Osteocyte (in vitro differentiated cells): ENCODE measurements around the gene TMEM120B. TPM values are rescaled to one million over a fixed set of nuclear protein-coding genes. Genes with fewer than 3 reads are reported as not detected.
"Not testable (repeated sequence)": the region's sequence is repeated elsewhere in the genome, so short reads cannot be mapped to it uniquely, and the experiment has no call there.

Experiments used
- DNase-seq: peaks from one replicate; pipeline ENCODE4 v3.0.0; 2021; ENCODE audit warnings: mixed read lengths; ENCODE audit not compliant: unreplicated experiment; ENCODE audit errors: extremely low spot score
- H3K27ac Mint-ChIP-seq: one replicate; pipeline ENCODE4 v1.8.0; 2021; ENCODE audit warnings: mild to moderate bottlenecking, mixed read lengths; ENCODE audit not compliant: unreplicated experiment
- H3K27me3 Mint-ChIP-seq: one replicate; pipeline ENCODE4 v1.8.0; 2021; ENCODE audit warnings: mixed read lengths; ENCODE audit not compliant: unreplicated experiment
- H3K36me3 Mint-ChIP-seq: one replicate; pipeline ENCODE4 v1.8.0; 2021; ENCODE audit warnings: mixed read lengths; ENCODE audit not compliant: unreplicated experiment
- H3K4me1 Mint-ChIP-seq: one replicate; pipeline ENCODE4 v1.8.0; 2021; ENCODE audit warnings: mixed read lengths; ENCODE audit not compliant: unreplicated experiment
- H3K4me3 Mint-ChIP-seq: one replicate; pipeline ENCODE4 v1.8.0; 2021; ENCODE audit warnings: mild to moderate bottlenecking, moderate library complexity, mixed read lengths; ENCODE audit not compliant: unreplicated experiment
- H3K9me3 Mint-ChIP-seq: one replicate; pipeline ENCODE4 v1.8.0; 2021; ENCODE audit warnings: mixed read lengths; ENCODE audit not compliant: unreplicated experiment
- total RNA-seq: library from RNA; stranded (reverse); gene quantifications from 2 replicates; pipeline ENCODE4 v1.2.1, GENCODE V29; 2021
- TF ChIP-seq, protein P1 (sequence below): fragments of 200-600 bp; sonication (generic); IDR thresholded peaks from 2 replicates; pipeline ENCODE4 v1.5.0; 2021; ENCODE audit warnings: antibody characterized with exemption, mild to moderate bottlenecking, moderate library complexity

Gene TMEM120B
- total RNA-seq, 1 donor from 2014 or later, result 13.2 TPM

DNA sequence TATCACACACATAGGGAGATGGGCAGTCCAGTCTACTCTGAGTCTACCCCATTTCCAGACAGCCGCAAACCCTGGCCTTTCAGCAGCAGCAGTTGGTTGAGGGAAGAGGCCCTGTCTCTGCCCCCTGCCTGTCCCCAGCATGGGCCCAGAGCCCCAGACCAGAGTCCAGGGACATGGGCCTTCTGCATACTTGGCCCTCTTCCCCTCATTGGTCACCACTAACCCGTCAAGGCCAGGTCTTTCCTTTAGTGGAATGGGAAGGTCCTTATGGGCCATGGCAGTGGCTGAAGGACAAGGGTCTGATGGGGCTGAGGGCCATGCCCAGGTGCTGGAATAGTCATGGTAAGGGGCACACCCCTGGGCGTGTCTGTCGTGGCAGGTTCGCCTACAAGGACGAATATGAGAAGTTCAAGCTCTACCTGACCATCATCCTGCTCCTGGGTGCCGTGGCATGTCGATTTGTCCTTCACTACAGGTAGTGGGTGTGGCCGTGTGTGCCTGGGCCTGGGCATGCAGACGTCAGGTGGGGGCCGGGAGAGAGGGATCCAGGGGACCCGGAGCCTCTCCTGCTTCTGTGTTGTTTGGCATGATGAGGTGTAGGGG is 39.3 kb downstream of the TMEM120B start:
- H3K4me3 Mint-ChIP-seq, result no peak overlapping the region
- no peaks in the 10 kb centered on the region for H3K27me3 Mint-ChIP-seq
- TF ChIP-seq, protein P1, sequence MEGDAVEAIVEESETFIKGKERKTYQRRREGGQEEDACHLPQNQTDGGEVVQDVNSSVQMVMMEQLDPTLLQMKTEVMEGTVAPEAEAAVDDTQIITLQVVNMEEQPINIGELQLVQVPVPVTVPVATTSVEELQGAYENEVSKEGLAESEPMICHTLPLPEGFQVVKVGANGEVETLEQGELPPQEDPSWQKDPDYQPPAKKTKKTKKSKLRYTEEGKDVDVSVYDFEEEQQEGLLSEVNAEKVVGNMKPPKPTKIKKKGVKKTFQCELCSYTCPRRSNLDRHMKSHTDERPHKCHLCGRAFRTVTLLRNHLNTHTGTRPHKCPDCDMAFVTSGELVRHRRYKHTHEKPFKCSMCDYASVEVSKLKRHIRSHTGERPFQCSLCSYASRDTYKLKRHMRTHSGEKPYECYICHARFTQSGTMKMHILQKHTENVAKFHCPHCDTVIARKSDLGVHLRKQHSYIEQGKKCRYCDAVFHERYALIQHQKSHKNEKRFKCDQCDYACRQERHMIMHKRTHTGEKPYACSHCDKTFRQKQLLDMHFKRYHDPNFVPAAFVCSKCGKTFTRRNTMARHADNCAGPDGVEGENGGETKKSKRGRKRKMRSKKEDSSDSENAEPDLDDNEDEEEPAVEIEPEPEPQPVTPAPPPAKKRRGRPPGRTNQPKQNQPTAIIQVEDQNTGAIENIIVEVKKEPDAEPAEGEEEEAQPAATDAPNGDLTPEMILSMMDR, result no peak
- no peak overlapping the region for H3K27ac Mint-ChIP-seq
- H3K4me1 Mint-ChIP-seq, result peaks cover 16% of the 10 kb centered on the region
- H3K36me3 Mint-ChIP-seq, result peaks cover 5% of the 10 kb centered on the region
- no peak for DNase-seq
- H3K9me3 Mint-ChIP-seq, result no peaks in the 10 kb centered on the region

DNA sequence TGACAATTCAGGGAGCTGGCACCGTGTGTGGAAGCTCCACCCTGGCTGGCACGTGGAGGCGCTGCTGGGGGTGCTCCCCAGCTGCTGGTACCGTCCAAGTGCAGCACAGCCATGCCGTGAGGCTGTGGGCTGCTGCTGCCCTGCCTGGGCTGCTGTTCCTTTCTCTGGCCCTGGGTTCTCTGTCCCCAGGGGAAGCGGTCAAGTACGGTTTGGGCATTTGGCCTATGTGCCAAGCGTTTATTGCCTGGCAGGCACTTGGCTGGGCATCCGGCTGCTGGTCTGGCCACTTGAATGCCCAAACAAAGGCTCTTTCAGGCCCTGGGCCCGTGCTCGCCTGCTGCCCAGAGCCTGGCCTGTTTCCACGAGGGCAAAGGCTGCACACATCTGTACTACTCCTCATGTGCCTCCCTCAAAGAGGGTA is 41.3 kb downstream of the TMEM120B start:
- Mint-ChIP-seq H3K9me3 (no peaks in the 10 kb centered on the region), H3K27me3 (no peaks in the 10 kb centered on the region), H3K36me3 (peaks cover 5% of the 10 kb centered on the region), H3K4me3 (no peak overlapping the region), H3K27ac (no peak overlapping the region), H3K4me1 (peaks cover 8% of the 10 kb centered on the region)
- TF ChIP-seq, protein P1, result no peak
- no peak for DNase-seq

DNA sequence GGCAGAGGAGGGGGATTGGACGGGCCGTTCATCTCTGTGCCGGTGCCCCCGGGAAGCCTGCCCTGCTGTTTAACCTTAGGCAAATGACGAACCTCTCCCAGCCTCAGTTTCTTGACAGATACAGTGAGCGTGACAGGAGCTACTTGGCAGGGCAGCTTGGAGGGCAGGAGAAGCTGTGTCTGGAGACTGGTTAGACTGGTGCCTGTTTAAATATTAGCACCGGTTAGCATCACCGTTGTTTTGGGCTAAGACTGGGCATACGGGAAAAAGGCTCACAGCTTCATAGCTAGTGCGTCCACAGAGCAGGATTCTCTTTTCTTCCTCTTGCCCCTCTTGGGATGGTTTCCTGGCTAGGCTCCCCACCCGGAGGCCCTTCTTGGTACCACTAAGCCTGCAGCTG is 42.3 kb downstream of the TMEM120B start:
- TF ChIP-seq, protein P1, result no peak
- DNase-seq, result no peak
- peaks cover 5% of the 10 kb centered on the region for H3K36me3 Mint-ChIP-seq
- H3K4me1 Mint-ChIP-seq, result peaks cover 3% of the 10 kb centered on the region
- H3K4me3 Mint-ChIP-seq, result no peak overlapping the region
- H3K9me3 Mint-ChIP-seq, result no peaks in the 10 kb centered on the region
- no peak overlapping the region for H3K27ac Mint-ChIP-seq
- no peaks in the 10 kb centered on the region for H3K27me3 Mint-ChIP-seq

DNA sequence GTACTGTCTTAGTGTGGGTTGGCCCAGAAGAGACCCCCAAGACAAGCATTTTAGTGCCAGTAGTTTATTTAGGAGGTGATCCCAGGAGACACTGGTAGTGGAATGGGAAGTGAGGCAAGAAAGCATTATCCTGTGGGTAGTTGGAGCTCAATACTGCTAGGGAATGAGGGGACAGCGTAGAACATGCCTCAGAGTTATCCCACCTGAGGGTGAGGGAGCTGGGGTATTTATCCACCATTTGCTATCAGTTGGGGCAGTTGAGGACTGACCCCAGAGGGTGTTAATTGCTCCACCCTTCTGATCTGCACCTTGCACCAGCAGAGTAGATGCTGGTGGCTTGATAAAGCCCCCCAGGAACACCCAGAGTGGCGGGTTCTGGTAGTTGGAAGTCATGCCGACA is 43.0 kb downstream of the TMEM120B start:
- no peak for DNase-seq
- Mint-ChIP-seq H3K4me1 (peaks cover 3% of the 10 kb centered on the region), H3K27ac (no peak overlapping the region), H3K36me3 (peaks cover 5% of the 10 kb centered on the region), H3K9me3 (no peaks in the 10 kb centered on the region), H3K4me3 (no peak overlapping the region), H3K27me3 (no peaks in the 10 kb centered on the region)
- TF ChIP-seq, protein P1, result no peak

DNA sequence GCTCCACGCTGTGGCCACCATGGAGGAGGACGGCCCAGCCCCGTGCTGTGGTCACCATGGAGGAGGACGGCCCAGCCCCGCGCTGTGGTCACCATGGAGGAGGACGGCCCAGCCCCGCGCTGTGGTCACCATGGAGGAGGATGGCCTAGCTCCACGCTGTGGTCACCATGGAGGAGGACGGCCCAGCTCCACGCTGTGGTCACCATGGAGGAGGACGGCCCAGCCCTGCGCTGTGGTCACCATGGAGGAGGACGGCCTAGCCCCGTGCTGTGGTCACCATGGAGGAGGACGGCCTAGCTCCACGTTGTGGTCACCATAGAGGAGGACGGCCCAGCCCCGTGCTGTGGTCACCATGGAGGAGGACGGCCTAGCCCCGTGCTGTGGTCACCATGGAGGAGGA is 46.0 kb downstream of the TMEM120B start:
- not testable (repeated sequence) for DNase-seq, H3K4me3 Mint-ChIP-seq, H3K27ac Mint-ChIP-seq, H3K9me3 Mint-ChIP-seq, H3K36me3 Mint-ChIP-seq, H3K27me3 Mint-ChIP-seq
- H3K4me1 Mint-ChIP-seq, result peaks cover 14% of the 10 kb centered on the region

DNA sequence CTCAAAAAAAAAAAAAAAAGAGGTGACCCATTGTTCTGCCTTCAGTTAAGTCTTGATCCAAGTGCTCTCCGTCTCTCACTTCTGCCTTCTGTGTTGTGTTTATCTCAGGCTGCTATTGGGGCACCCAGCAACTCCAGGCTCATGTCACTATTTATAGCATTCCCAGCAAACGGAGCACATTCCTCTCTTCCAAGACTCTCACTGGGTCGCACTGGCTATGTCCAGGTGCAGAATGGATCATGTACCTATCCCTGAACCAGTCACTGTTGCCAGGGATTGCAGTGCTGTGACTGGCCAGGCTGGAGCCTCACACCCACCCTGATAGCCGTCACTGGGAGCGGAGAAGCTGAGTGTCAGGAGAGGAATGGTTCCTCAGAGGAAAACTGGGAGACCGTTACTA is 49.7 kb downstream of the TMEM120B start:
- H3K36me3 Mint-ChIP-seq, result no peaks in the 10 kb centered on the region
- no peaks in the 10 kb centered on the region for H3K9me3 Mint-ChIP-seq
- H3K27ac Mint-ChIP-seq, result peak overlapping the region; percentile 6
- no peak for DNase-seq
- no peak overlapping the region for H3K4me3 Mint-ChIP-seq
- peaks cover 28% of the 10 kb centered on the region for H3K4me1 Mint-ChIP-seq
- TF ChIP-seq, protein P1, result no peak
- no peaks in the 10 kb centered on the region for H3K27me3 Mint-ChIP-seq
